HepG2 (cell line): ENCODE data around the gene CAMTA1. TPM values are rescaled to one million over a fixed set of nuclear protein-coding genes. Genes with fewer than 3 reads are reported as not detected.

ENCODE experiments used
- ATAC-seq: fragments of 200-7000 bp; cut with Tn5 transposase; 3 replicates; pipeline ENCODE4 v1.9.1; 2020; ENCODE audit warnings: mild to moderate bottlenecking, moderate library complexity
- BruUV-seq: library from RNA; stranded (reverse); fragments of 400-500 nt; replicated peaks from 2 replicates; lab custom pipeline; 2021; lab: Mats Ljungman, UMichigan
- CTCF ChIA-PET: fragments of 300-600 bp; formaldehyde crosslinking; extraction: SDS; loops from one replicate; lab custom pipeline; 2021; ENCODE audit warnings: low total read pairs, inconsistent platforms, low intra/inter-chr PET ratio; lab: Yijun Ruan, JAX
- POLR2A ChIA-PET: fragments of 350-600 bp; sonication (Branson Sonifier 250); formaldehyde crosslinking; loops from one replicate; lab custom pipeline; 2020; ENCODE audit warnings: antibody characterized with exemption, inconsistent platforms; lab: Yijun Ruan, JAX
- DNase-seq: peaks from one replicate; pipeline ENCODE4 v3.0.0-alpha.2; 2015; ENCODE audit warnings: low spot score
- FAIRE-seq: peaks from 3 replicates; lab custom pipeline; 2011; peaks lifted over from hg19 to GRCh38; lab: Jason Lieb, UNC
- H2AFZ ChIP-seq: one replicate; pipeline ENCODE4 v1.6.1; 2011; ENCODE audit warnings: low read length, inconsistent platforms
- H3K27ac ChIP-seq: fragments of 300-600 bp; 3 replicates; pipeline ENCODE4 v1.8.0; 2011; ENCODE audit warnings: mixed run types, mild to moderate bottlenecking, mixed read lengths, low read length, inconsistent platforms; ENCODE audit not compliant: insufficient read depth; ENCODE audit errors: extremely low read length
- H3K27me3 ChIP-seq, 2 experiments: fragments of 200-600 bp in 1 of 2; 2 replicates in 1 of 2; 3 replicates in 1 of 2; pipeline versions ENCODE4 v1.6.0 to v1.8.0; 2011; ENCODE audit warnings: low read length in 2 of 2, mild to moderate bottlenecking in 2 of 2, moderate library complexity in 2 of 2, inconsistent platforms in 1 of 2; ENCODE audit not compliant: insufficient read depth in 2 of 2, control insufficient read depth in 1 of 2
- H3K36me3 ChIP-seq, 2 experiments: fragments of 200-600 bp in 1 of 2; replicated peaks in 1 of 2; 2 replicates in 1 of 2; 3 replicates in 1 of 2; pipeline versions ENCODE4 v1.5.1 to v1.8.0; 2011; ENCODE audit warnings: low read length in 2 of 2, inconsistent platforms in 1 of 2; ENCODE audit not compliant: insufficient read depth in 2 of 2, control insufficient read depth in 1 of 2
- H3K4me1 ChIP-seq: 2 replicates; pipeline ENCODE4 v1.5.1; 2012; ENCODE audit warnings: low read length, inconsistent platforms; ENCODE audit not compliant: insufficient read depth
- H3K4me2 ChIP-seq: 2 replicates; pipeline ENCODE4 v1.6.0; 2011; ENCODE audit warnings: low read depth, low read length, inconsistent platforms
- H3K4me3 ChIP-seq, 3 experiments: fragments of 200-600 bp in 1 of 3; sonication (generic), shearing (Covaris generic) in 1 of 3; replicated peaks in 1 of 3; 2 replicates each; pipeline ENCODE4 v1.5.1; 2011 to 2016; ENCODE audit warnings: low read length in 3 of 3, inconsistent platforms in 2 of 3, low read depth in 2 of 3, mild to moderate bottlenecking in 2 of 3, control low read depth in 1 of 3, mixed read lengths in 1 of 3; ENCODE audit not compliant: insufficient read depth in 1 of 3
- H3K79me2 ChIP-seq: one replicate; pipeline ENCODE4 v1.6.1; 2011; ENCODE audit warnings: low read length, inconsistent platforms; ENCODE audit not compliant: insufficient read depth
- H3K9ac ChIP-seq: 2 replicates; pipeline ENCODE4 v1.6.0; 2011; ENCODE audit warnings: mild to moderate bottlenecking, low read depth, low read length, inconsistent platforms; ENCODE audit not compliant: insufficient read depth
- H3K9me3 ChIP-seq: 2 replicates; pipeline ENCODE4 v1.5.1; 2012; ENCODE audit warnings: mild to moderate bottlenecking, low read length
- H4K20me1 ChIP-seq: 2 replicates; pipeline ENCODE4 v1.6.0; 2011; ENCODE audit warnings: inconsistent platforms, mild to moderate bottlenecking, low read length, moderate library complexity; ENCODE audit not compliant: insufficient read depth
- ATF3 ChIP-seq: sonication (generic); formaldehyde crosslinking; IDR thresholded peaks from 2 replicates; pipeline ENCODE4 v1.4.0; 2020; ENCODE audit warnings: missing genetic modification reagents
- CBX2 ChIP-seq, 2 experiments: fragments of 200-600 bp in 1 of 2; sonication (generic); formaldehyde crosslinking in 1 of 2; IDR thresholded peaks; 2 replicates each; pipeline versions ENCODE4 v1.7.0 to v1.8.1; 2018 to 2022; ENCODE audit warnings: low read depth in 2 of 2, low read length in 1 of 2, mild to moderate bottlenecking in 1 of 2, missing genetic modification reagents in 1 of 2
- CC2D1A ChIP-seq: sonication (generic); formaldehyde crosslinking; IDR thresholded peaks from 2 replicates; pipeline ENCODE4 v1.8.1; 2023; ENCODE audit warnings: mild to moderate bottlenecking, missing genetic modification reagents
- DDIT3 ChIP-seq: sonication (generic); formaldehyde crosslinking; IDR thresholded peaks from 2 replicates; pipeline ENCODE4 v1.4.0; 2020; ENCODE audit warnings: mild to moderate bottlenecking, missing genetic modification reagents
- ELF3 ChIP-seq: IDR thresholded peaks from 2 replicates; pipeline ENCODE4 v1.6.1; 2016; ENCODE audit warnings: missing genetic modification reagents, missing compliant biosample characterization
- GLI4 ChIP-seq: sonication (generic); formaldehyde crosslinking; IDR thresholded peaks from 2 replicates; pipeline ENCODE4 v1.5.1; 2020; ENCODE audit warnings: missing genetic modification reagents, mild to moderate bottlenecking, moderate library complexity, borderline replicate concordance
- KDM1A ChIP-seq: IDR thresholded peaks from 2 replicates; pipeline ENCODE4 v1.6.1; 2016; ENCODE audit warnings: missing compliant biosample characterization
- ZNF142 ChIP-seq: sonication (generic); formaldehyde crosslinking; IDR thresholded peaks from 2 replicates; pipeline ENCODE4 v1.4.0; 2020; ENCODE audit warnings: missing genetic modification reagents
- WGBS: methylation state at CpG from one replicate; pipeline ENCODE4 v1.1.6; 2017; ENCODE audit warnings: low lambda C conversion rate; 5-methylcytosine and 5-hydroxymethylcytosine counted together
- in situ Hi-C: cut with HindIII; loops from 2 replicates; pipeline ENCODE4 v1.10.0; 2017; ENCODE audit warnings: low pct_unique_long_range_greater_than_20kb; ENCODE audit not compliant: extremely low pct_ligation_motif_present
- intact Hi-C: fragments of 100-400 bp; cut with micrococcal nuclease; formaldehyde crosslinking; loops from one replicate; pipeline ENCODE4 v1.10.0; 2022; ENCODE audit not compliant: unreplicated experiment
- polyA plus RNA-seq, 8 experiments: library from polyadenylated mRNA; depleted of rRNA in 3 of 8; stranded (reverse) in 7 of 8; unstranded in 1 of 8; fragments of >200 nt; fragmentation: Illumina TruSeq in 4 of 8; extraction: Trizol in 4 of 8; gene quantifications; 2 replicates each; pipeline versions ENCODE4 v1.2.1 to v1.2.3, GENCODE V29; 2011 to 2016; ENCODE audit warnings: low read depth in 4 of 8, missing spikeins in 1 of 8, mixed read lengths in 1 of 8; ENCODE audit not compliant: insufficient read depth in 1 of 8
- total RNA-seq, 5 experiments: library from RNA; depleted of rRNA; stranded (reverse); fragments of >200 nt; fragmentation: Illumina TruSeq; extraction: Trizol; gene quantifications; 2 replicates each; pipeline ENCODE4 v1.2.3, GENCODE V29; 2016; ENCODE audit warnings: low read depth in 1 of 5

Gene CAMTA1
- total and polyA plus RNA-seq, 2 of the 13 experiments (the other 11 are each of a cell fraction or from before 2014, with no cell fraction given): 25.0 to 36.4 TPM

GRCh38 chr1:6859415-6860343 is 74.4 kb downstream of the CAMTA1 start:
- no peaks in the 10 kb centered on the region for H3K79me2 ChIP-seq
- TF ChIP-seq KDM1A (CRISPR knock-in tag) (no peak), GLI4 (CRISPR knock-in tag) (no peak), ZNF142 (CRISPR knock-in tag) (no peak), CC2D1A (CRISPR knock-in tag) (no peak), DDIT3 (CRISPR knock-in tag) (no peak), ELF3 (CRISPR knock-in tag) (no peak), CBX2 (IDR thresholded peaks at IDR 0.05; ENCODE audit: low read depth, low read length) (no peak), CBX2 (CRISPR knock-in tag; IDR thresholded peaks at IDR 0.05; ENCODE audit: low read depth) (no peak), ATF3 (CRISPR knock-in tag) (peak; percentile 27; the same call in 1 of the 2 replicates)
- no peak overlapping the region for H3K27ac ChIP-seq
- 94% methylated on average over 7 of the region's 7 CpGs for WGBS
- intact Hi-C loops: no loop called here
- H3K4me3 ChIP-seq: no peak overlapping the region
- DNase-seq (peak; percentile 68), ATAC-seq (no peak), FAIRE-seq (no peak)
- no peak overlapping the region for H3K9ac ChIP-seq
- no TSS peak for BruUV-seq
- no peaks in the 10 kb centered on the region for H4K20me1 ChIP-seq
- H3K4me2 ChIP-seq: no peak overlapping the region
- 0 out of 5 replicates have a peak, but pooled peaks cover 0 to 4% of the 10 kb centered on the region in 2 experiments for H3K36me3 ChIP-seq
- no peaks in the 10 kb centered on the region for H3K27me3 ChIP-seq
- in situ Hi-C loops: no loop called here
- no peaks in the 10 kb centered on the region for H3K9me3 ChIP-seq
- ChIA-PET POLR2A (no interaction called here), CTCF (no interaction called here)
- no peak overlapping the region for H2AFZ ChIP-seq
- peaks cover 14% of the 10 kb centered on the region for H3K4me1 ChIP-seq
